GM21717 (cell line): ENCODE data around the gene ZNF716.
"Not testable (repeated sequence)": the region's sequence is repeated elsewhere in the genome, so short reads cannot be mapped to it uniquely, and the experiment has no call there.

Experiments used
- ATAC-seq: cut with Tn5 transposase; IDR thresholded peaks from one replicate; pipeline ENCODE4 v1.9.1; 2021; ENCODE audit warnings: mild to moderate bottlenecking, moderate library complexity; ENCODE audit not compliant: unreplicated experiment

Gene ZNF716

GRCh38 chr7:57449904-57450303 lies at the start of gene ZNF716:
Gene ZNF716, plus strand, starts transcription at chr7:57450177. Its CDS starts 112 bp downstream, at chr7:57450289.
- ATAC-seq: no peak

DNA sequence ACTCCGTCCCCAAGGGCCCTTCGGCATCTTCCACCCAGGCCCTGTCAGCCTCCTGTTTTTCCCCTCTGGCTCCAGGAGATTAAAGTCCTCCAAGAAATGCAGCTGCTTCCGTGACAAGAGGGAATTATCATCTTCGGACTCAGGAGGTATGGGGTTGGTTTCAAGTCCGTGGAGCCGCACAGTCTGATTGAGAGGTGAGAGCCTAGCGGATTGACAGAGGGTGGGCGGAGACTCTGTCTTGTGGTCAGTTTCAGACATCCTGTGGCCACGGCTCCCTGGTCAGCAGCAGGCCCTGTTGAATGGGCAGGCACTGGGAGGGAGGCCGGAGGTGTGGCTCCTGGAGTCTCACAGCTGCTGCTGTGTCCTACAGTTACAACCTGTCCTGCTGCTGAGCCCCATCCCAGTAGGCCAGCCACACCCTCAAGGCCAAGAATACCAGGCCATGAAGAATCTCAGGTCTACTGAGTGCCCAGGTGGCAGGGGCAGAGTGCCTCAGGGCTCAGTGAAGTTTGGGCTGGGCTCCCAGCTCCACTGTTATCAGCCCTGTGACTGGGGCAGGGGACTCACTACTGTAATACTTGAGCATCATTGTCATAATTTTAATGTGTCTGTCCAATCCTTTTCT lies 49.3 kb upstream of the ZNF716 start:
- no peak for ATAC-seq

GRCh38 chr7:57403051-57403450 lies 46.9 kb upstream of the ZNF716 start:
- ATAC-seq: not testable (repeated sequence)

DNA sequence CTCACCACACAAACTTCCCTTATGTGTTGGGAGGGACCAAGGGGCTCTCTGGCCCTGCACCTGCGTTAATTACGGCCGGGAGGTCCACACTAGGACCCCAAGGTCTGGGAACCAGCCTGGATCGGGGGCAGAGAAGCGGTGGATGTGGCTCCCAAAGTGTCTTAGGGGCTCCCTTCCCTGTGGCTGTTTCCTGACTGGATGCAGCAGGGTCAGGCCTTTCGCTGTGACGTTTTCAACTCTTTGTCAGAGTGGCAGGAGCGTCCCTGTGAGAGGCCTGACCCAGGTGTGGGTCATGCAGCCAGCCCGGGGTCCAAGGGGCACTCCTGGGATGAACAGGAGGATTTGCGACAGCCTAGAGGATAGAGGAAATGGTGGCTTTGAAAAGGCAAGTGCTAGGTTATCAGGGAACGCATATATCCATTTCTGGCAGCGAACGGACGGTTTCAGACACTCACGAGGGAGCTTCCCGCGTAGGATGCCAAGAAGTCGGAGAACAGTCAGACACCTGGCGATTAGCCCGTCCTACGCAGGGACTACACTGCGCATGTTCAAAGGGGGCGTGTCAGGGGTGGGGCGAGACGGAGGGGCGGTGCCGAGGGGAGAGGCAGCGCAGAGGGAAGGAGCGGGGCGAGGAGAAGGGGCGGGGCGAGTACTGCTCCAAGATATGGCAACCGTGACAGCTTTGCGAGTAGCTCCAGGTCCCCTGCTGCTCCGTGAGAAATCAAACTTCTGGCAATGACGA lies 46.2 kb upstream of the ZNF716 start:
- no peak for ATAC-seq

GRCh38 chr7:57404343-57404966 lies 45.5 kb upstream of the ZNF716 start:
- ATAC-seq: no peak

GRCh38 chr7:57404967-57405421 lies 45.0 kb upstream of the ZNF716 start:
- ATAC-seq: no peak

DNA sequence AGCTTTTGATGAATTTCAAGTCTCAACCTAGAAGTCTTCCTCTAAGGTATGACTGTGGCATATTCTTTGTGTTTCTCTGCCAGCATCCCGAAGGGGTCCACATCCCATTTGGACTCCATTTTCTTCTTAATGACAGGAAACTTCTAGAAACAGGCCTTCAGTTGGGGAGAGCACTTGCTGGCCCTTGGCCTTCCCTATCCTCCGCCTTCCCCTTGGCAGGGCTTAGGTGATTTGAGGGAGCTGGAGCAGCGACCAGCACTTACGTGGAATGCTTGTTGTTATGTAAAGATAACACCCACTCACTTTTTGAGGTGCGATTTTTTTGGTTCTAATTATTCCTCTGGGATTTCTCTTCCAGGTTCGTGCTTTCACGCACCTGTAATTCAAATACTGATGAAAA lies 42.9 kb upstream of the ZNF716 start:
- ATAC-seq: no peak

- no peak for ATAC-seq
Measured at GRCh38 chr7:57412168-57412567, 37.8 kb upstream of the ZNF716 start.

- no peak for ATAC-seq
Measured at GRCh38 chr7:57412618-57413017, 37.4 kb upstream of the ZNF716 start.

GRCh38 chr7:57413529-57414398 lies 36.2 kb upstream of the ZNF716 start:
- no peak for ATAC-seq

- no peak for ATAC-seq
Measured at GRCh38 chr7:57414415-57414814, 35.6 kb upstream of the ZNF716 start.

- no peak for ATAC-seq
Measured at GRCh38 chr7:57414852-57415251, 35.1 kb upstream of the ZNF716 start.

DNA sequence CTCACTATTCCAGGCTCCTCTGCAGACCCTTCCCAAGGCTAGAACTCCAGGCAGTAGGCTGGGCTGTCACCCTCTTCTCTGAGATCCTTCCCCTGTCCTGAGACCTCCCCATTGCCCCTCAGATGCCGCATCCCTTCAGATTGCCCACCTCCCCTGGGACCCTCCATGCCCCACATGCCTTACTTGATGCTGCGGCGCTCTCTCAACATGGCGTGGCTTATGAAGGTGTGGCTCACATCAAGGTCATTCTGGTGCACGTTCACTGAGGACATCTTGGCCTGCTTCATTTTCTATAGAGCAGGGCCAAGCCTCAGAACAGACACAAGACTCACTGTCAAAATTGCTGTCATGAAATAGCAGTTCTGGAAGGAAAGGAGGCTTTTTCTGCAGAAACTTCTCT lies 34.7 kb upstream of the ZNF716 start:
- ATAC-seq: no peak

DNA sequence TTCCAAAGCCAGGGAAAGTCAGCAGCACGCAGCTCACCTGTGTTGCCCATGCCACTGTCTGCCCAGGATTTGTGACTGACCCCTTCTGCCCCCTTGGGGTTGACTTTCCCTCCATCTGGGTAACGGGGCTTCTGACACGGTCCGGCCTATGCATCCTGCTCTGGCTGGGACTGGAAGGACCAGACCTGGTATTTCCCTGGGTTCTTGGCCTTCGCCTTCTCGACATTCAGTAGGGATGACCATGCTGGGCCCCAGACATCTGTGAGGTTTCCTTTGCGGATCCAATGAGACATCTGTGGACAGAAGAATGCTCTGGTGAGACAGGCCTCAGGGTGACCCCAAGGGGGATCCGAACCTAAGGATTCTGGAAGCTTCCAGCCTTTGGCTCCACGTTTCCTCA lies 34.2 kb upstream of the ZNF716 start:
- ATAC-seq: no peak

- no peak for ATAC-seq
Measured at GRCh38 chr7:57416601-57417358, 33.2 kb upstream of the ZNF716 start.

DNA sequence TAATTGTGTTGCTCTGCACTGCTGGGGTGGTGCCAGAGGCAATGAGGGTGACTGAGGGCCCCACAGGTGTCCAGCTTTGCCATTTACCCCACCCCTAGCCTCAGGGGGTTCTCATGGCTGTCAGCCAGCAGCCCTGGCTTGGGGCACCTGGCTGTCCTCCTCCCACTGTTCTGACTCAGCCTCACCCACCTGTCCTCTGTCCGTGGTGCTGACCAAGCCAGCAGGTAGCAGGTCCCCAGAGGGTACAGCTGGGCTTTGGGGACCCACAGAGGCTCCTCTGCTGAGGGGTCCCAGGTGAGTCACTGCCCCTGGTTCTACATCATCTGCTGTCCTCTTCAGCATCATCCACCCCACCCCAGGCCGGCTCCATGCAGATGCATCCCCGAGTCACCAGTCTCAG lies 32.2 kb upstream of the ZNF716 start:
- ATAC-seq: no peak

GRCh38 chr7:57423768-57424167 lies 26.2 kb upstream of the ZNF716 start:
- ATAC-seq: no peak

DNA sequence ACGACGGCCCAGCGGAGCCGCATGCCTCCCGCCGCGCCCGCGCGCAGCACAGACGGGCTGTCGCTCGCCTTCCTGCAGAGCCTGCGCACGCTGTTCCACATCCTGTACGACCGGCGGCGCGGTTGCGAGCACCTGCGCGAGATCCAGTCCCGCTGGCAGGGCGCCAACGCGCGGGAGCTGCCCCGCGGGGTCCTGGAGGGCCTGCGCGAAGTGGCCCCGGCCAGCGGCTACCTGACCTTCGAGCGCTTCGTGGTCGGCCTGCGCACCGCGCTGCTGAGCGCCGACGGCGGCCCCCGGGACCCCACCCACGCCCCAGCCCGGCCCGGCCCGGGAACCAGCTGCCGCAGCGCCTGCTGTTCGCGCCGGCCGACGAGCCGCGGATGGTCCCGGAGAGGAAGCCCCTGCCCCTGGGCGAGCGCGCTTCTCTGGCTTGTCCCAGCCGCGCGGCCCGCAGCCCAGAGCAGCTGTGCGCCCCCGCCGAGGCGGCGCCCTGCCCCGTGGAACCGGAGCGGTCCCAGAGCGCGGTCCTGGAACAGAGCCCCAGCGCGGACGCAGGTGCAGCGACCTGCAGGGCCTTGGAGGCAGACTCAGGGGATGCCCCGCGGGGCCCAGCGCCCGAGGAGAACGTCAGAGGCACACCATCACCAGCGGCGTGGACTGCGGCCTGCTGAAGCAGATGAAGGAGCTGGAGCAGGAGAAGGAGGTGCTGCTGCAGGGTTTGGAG lies 25.3 kb upstream of the ZNF716 start:
- no peak for ATAC-seq

DNA sequence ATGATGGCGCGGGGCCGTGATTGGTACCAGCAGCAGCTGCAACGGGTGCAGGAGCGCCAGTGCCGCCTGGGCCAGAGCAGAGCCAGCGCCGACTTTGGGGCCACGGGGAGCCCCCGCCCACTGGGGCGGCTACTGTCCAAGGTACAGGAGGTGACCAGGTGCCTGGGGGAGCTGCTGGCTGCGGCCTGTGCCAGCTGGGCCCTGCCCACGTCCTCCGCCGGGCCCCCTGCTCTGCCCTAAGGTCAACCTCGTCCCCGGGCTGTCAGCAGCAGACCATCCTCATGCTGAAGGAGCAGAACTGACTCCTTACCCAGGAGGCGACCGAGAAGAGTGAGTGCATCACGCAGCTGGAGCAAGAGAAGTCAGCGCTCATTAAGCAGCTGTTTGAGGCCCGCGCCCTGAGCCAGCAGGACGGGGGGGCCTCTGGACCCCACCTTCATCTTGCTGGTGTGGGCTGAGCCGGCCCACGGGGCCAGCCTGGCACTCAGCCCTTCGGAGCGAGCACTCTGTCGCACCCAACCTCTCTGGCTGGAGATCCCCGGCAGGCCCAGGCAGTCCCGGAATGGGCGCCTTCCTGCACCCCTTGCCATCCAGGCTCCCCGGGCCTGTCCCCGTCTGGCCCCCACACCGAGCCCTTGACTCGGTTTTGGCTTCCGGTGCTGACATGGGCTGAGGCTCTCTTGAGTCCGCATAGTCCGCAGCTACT lies 24.6 kb upstream of the ZNF716 start:
- no peak for ATAC-seq
